HepG2 (cell line): ENCODE results near the gene MTCH1. TPM values are rescaled to one million over a fixed set of nuclear protein-coding genes. Genes with fewer than 3 reads are reported as not detected.

ENCODE experiments used
- ATAC-seq: fragments of 200-7000 bp; cut with Tn5 transposase; 3 replicates; pipeline ENCODE4 v1.9.1; 2020; ENCODE audit warnings: mild to moderate bottlenecking, moderate library complexity
- BruUV-seq: library from RNA; stranded (reverse); fragments of 400-500 nt; replicated peaks from 2 replicates; lab custom pipeline; 2021; lab: Mats Ljungman, UMichigan
- CTCF ChIA-PET: fragments of 300-600 bp; formaldehyde crosslinking; extraction: SDS; loops from one replicate; lab custom pipeline; 2021; ENCODE audit warnings: low total read pairs, inconsistent platforms, low intra/inter-chr PET ratio; lab: Yijun Ruan, JAX
- POLR2A ChIA-PET: fragments of 350-600 bp; sonication (Branson Sonifier 250); formaldehyde crosslinking; loops from one replicate; lab custom pipeline; 2020; ENCODE audit warnings: antibody characterized with exemption, inconsistent platforms; lab: Yijun Ruan, JAX
- DNase-seq: peaks from one replicate; pipeline ENCODE4 v3.0.0-alpha.2; 2015; ENCODE audit warnings: low spot score
- FAIRE-seq: peaks from 3 replicates; lab custom pipeline; 2011; peaks lifted over from hg19 to GRCh38; lab: Jason Lieb, UNC
- H2AFZ ChIP-seq: one replicate; pipeline ENCODE4 v1.6.1; 2011; ENCODE audit warnings: low read length, inconsistent platforms
- H3K27ac ChIP-seq: fragments of 300-600 bp; 3 replicates; pipeline ENCODE4 v1.8.0; 2011; ENCODE audit warnings: mixed run types, mild to moderate bottlenecking, mixed read lengths, low read length, inconsistent platforms; ENCODE audit not compliant: insufficient read depth; ENCODE audit errors: extremely low read length
- H3K27me3 ChIP-seq, 2 experiments: fragments of 200-600 bp in 1 of 2; 2 replicates in 1 of 2; 3 replicates in 1 of 2; pipeline versions ENCODE4 v1.6.0 to v1.8.0; 2011; ENCODE audit warnings: low read length in 2 of 2, mild to moderate bottlenecking in 2 of 2, moderate library complexity in 2 of 2, inconsistent platforms in 1 of 2; ENCODE audit not compliant: insufficient read depth in 2 of 2, control insufficient read depth in 1 of 2
- H3K36me3 ChIP-seq, 2 experiments: fragments of 200-600 bp in 1 of 2; replicated peaks in 1 of 2; 2 replicates in 1 of 2; 3 replicates in 1 of 2; pipeline versions ENCODE4 v1.5.1 to v1.8.0; 2011; ENCODE audit warnings: low read length in 2 of 2, inconsistent platforms in 1 of 2; ENCODE audit not compliant: insufficient read depth in 2 of 2, control insufficient read depth in 1 of 2
- H3K4me1 ChIP-seq: 2 replicates; pipeline ENCODE4 v1.5.1; 2012; ENCODE audit warnings: low read length, inconsistent platforms; ENCODE audit not compliant: insufficient read depth
- H3K4me2 ChIP-seq: 2 replicates; pipeline ENCODE4 v1.6.0; 2011; ENCODE audit warnings: low read depth, low read length, inconsistent platforms
- H3K4me3 ChIP-seq, 3 experiments: fragments of 200-600 bp in 1 of 3; sonication (generic), shearing (Covaris generic) in 1 of 3; replicated peaks in 1 of 3; 2 replicates each; pipeline ENCODE4 v1.5.1; 2011 to 2016; ENCODE audit warnings: low read length in 3 of 3, inconsistent platforms in 2 of 3, low read depth in 2 of 3, mild to moderate bottlenecking in 2 of 3, control low read depth in 1 of 3, mixed read lengths in 1 of 3; ENCODE audit not compliant: insufficient read depth in 1 of 3
- H3K79me2 ChIP-seq: one replicate; pipeline ENCODE4 v1.6.1; 2011; ENCODE audit warnings: low read length, inconsistent platforms; ENCODE audit not compliant: insufficient read depth
- H3K9ac ChIP-seq: 2 replicates; pipeline ENCODE4 v1.6.0; 2011; ENCODE audit warnings: mild to moderate bottlenecking, low read depth, low read length, inconsistent platforms; ENCODE audit not compliant: insufficient read depth
- H3K9me3 ChIP-seq: 2 replicates; pipeline ENCODE4 v1.5.1; 2012; ENCODE audit warnings: mild to moderate bottlenecking, low read length
- H4K20me1 ChIP-seq: 2 replicates; pipeline ENCODE4 v1.6.0; 2011; ENCODE audit warnings: inconsistent platforms, mild to moderate bottlenecking, low read length, moderate library complexity; ENCODE audit not compliant: insufficient read depth
- ARHGAP35 ChIP-seq: sonication (generic); formaldehyde crosslinking; IDR thresholded peaks from 2 replicates; pipeline ENCODE4 v1.9.0; 2022; ENCODE audit warnings: mild to moderate bottlenecking, inconsistent platforms, moderate library complexity, missing genetic modification reagents, borderline replicate concordance
- ATF7 ChIP-seq, 2 experiments: fragments of 450-650 bp in 1 of 2; sonication (generic) in 1 of 2; formaldehyde crosslinking in 1 of 2; IDR thresholded peaks; 2 replicates each; pipeline versions ENCODE4 v1.4.0 to v1.6.1; 2016 to 2020; ENCODE audit warnings: antibody characterized with exemption in 1 of 2, mild to moderate bottlenecking in 1 of 2, missing genetic modification reagents in 1 of 2
- CREB1 ChIP-seq, 2 experiments: fragments of 450-650 bp in 1 of 2; IDR thresholded peaks; 2 replicates each; pipeline ENCODE4 v1.6.1; 2016 to 2017; ENCODE audit warnings: control low read depth in 1 of 2, mild to moderate bottlenecking in 1 of 2, missing compliant biosample characterization in 1 of 2, missing genetic modification characterization in 1 of 2
- FOSL2 ChIP-seq: sonication (generic); formaldehyde crosslinking; IDR thresholded peaks from 2 replicates; pipeline ENCODE4 v1.4.0; 2020; ENCODE audit warnings: missing genetic modification reagents
- KDM4B ChIP-seq: sonication (generic); formaldehyde crosslinking; IDR thresholded peaks from 2 replicates; pipeline ENCODE4 v1.4.0; 2020; ENCODE audit warnings: missing genetic modification reagents
- RARA ChIP-seq: IDR thresholded peaks from 2 replicates; pipeline ENCODE4 v1.6.1; 2016; ENCODE audit warnings: missing genetic modification reagents, missing compliant biosample characterization
- SAP130 ChIP-seq: IDR thresholded peaks from 2 replicates; pipeline ENCODE4 v1.6.1; 2016; ENCODE audit warnings: low read depth
- SOX5 ChIP-seq: IDR thresholded peaks from 2 replicates; pipeline ENCODE4 v1.6.1; 2016; ENCODE audit warnings: borderline replicate concordance
- SOX6 ChIP-seq, 2 experiments: fragments of 450-650 bp in 1 of 2; sonication (generic) in 1 of 2; formaldehyde crosslinking in 1 of 2; IDR thresholded peaks; 2 replicates each; pipeline versions ENCODE4 v1.4.0 to v1.6.1; 2017 to 2020; ENCODE audit warnings: antibody characterized with exemption in 1 of 2, mild to moderate bottlenecking in 1 of 2, missing genetic modification reagents in 1 of 2
- ZBTB21 ChIP-seq: sonication (generic); formaldehyde crosslinking; IDR thresholded peaks from 2 replicates; pipeline ENCODE4 v1.4.0; 2020; ENCODE audit warnings: missing genetic modification reagents
- ZNF12 ChIP-seq: sonication (generic); formaldehyde crosslinking; IDR thresholded peaks from 2 replicates; pipeline ENCODE4 v1.5.0; 2020; ENCODE audit warnings: missing genetic modification reagents
- WGBS: methylation state at CpG from one replicate; pipeline ENCODE4 v1.1.6; 2017; ENCODE audit warnings: low lambda C conversion rate; 5-methylcytosine and 5-hydroxymethylcytosine counted together
- in situ Hi-C: cut with HindIII; loops from 2 replicates; pipeline ENCODE4 v1.10.0; 2017; ENCODE audit warnings: low pct_unique_long_range_greater_than_20kb; ENCODE audit not compliant: extremely low pct_ligation_motif_present
- intact Hi-C: fragments of 100-400 bp; cut with micrococcal nuclease; formaldehyde crosslinking; loops from one replicate; pipeline ENCODE4 v1.10.0; 2022; ENCODE audit not compliant: unreplicated experiment
- polyA plus RNA-seq, 8 experiments: library from polyadenylated mRNA; depleted of rRNA in 3 of 8; stranded (reverse) in 7 of 8; unstranded in 1 of 8; fragments of >200 nt; fragmentation: Illumina TruSeq in 4 of 8; extraction: Trizol in 4 of 8; gene quantifications; 2 replicates each; pipeline versions ENCODE4 v1.2.1 to v1.2.3, GENCODE V29; 2011 to 2016; ENCODE audit warnings: low read depth in 4 of 8, missing spikeins in 1 of 8, mixed read lengths in 1 of 8; ENCODE audit not compliant: insufficient read depth in 1 of 8
- total RNA-seq, 5 experiments: library from RNA; depleted of rRNA; stranded (reverse); fragments of >200 nt; fragmentation: Illumina TruSeq; extraction: Trizol; gene quantifications; 2 replicates each; pipeline ENCODE4 v1.2.3, GENCODE V29; 2016; ENCODE audit warnings: low read depth in 1 of 5

The MTCH1 gene
- total and polyA plus RNA-seq, 2 of the 13 experiments (the other 11 are each of a cell fraction or from before 2014, with no cell fraction given), result 86.2 to 144 TPM

DNA sequence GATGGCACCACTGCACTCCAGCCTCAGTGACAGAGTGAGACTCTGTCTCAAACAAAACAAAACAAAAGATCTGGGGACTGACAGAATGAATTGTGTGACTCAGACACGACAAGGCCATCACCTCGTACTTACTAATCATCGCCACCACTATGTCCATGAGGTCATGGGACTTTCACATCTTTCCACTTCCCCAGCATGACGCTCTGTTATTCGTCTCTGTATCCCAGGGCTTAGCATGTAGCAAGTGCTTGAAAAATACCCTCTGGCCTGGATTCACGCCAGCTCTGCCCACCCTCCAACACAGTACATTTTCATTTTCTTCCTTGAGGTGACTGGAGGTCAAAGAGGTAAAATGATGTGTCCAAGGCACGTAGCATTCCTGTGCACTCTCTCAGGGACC lies 47.3 kb upstream of the MTCH1 start:
- Histone ChIP-seq H3K4me1 (peaks cover 24% of the 10 kb centered on the region), H4K20me1 (no peaks in the 10 kb centered on the region), H3K27ac (no peak overlapping the region), H3K9me3 (no peaks in the 10 kb centered on the region), H2AFZ (no peak overlapping the region), H3K4me3 (no peak overlapping the region), H3K79me2 (no peaks in the 10 kb centered on the region), H3K4me2 (peak overlapping the region; percentile 48; the same call in 1 of the 2 replicates)
- ATAC-seq (peak; percentile 14; the same call in 1 of the 3 replicates), FAIRE-seq (no peak), DNase-seq (no peak)
- no TSS peak for BruUV-seq
- intact Hi-C loops, result no loop called here
- 7% methylated on average over 7 of the region's 7 CpGs for WGBS
- TF ChIP-seq ARHGAP35, result no peak
- TF ChIP-seq ATF7 (IDR thresholded peaks at IDR 0.05), result peak; percentile 49; the same call in 1 of the 2 replicates
- no peak for TF ChIP-seq ATF7 (CRISPR knock-in tag; IDR thresholded peaks at IDR 0.05)
- peak; percentile 37; the same call in 1 of the 2 replicates for TF ChIP-seq SOX5 (CRISPR knock-in tag)
- TF ChIP-seq ZNF12 (CRISPR knock-in tag), result peak; percentile 56; the same call in 1 of the 2 replicates
- peak; percentile 72 for TF ChIP-seq CREB1 (IDR thresholded peaks at IDR 0.05)
- no peak for TF ChIP-seq CREB1 (CRISPR knock-in tag; IDR thresholded peaks at IDR 0.05)
- TF ChIP-seq SOX6 (IDR thresholded peaks at IDR 0.05), result no peak
- 0 out of 2 replicates have a peak, but pooled peaks have one; percentile 24 for TF ChIP-seq SOX6 (CRISPR knock-in tag; IDR thresholded peaks at IDR 0.05)
- TF ChIP-seq ZBTB21, result peak; percentile 66; the same call in 1 of the 2 replicates
- 0 out of 2 replicates have a peak, but pooled peaks have one; percentile 13 for TF ChIP-seq SAP130
- 0 out of 2 replicates have a peak, but pooled peaks have one; percentile 9 for TF ChIP-seq RARA (CRISPR knock-in tag)
- peak; percentile 57 for TF ChIP-seq FOSL2 (CRISPR knock-in tag)
- no peak for TF ChIP-seq KDM4B (CRISPR knock-in tag)
- TF ChIP-seq, all 625 proteins: peak for 9
- H3K27me3 ChIP-seq, result peaks cover 1 to 12% of the 10 kb centered on the region in 2 experiments
- CTCF ChIA-PET, result interaction anchor here (1.3 kb wide), 1 partner anchor 15 kb away, joined by 4 read pairs; no protein-coding TSS in a partner anchor
- H3K36me3 ChIP-seq, result no peaks in the 10 kb centered on the region
- in situ Hi-C loops, result no loop called here
- POLR2A ChIA-PET, result interaction anchor here (0.8 to 1.8 kb wide), 2 partner anchors 98 to 139 kb away, joined by 3 to 5 read pairs; no protein-coding TSS in a partner anchor
- H3K9ac ChIP-seq, result no peak overlapping the region
